ENCODE results near the gene SPATA31C2. TPM values are rescaled to one million over a fixed set of nuclear protein-coding genes. Genes with fewer than 3 reads are reported as not detected.

The SPATA31C2 gene
- total and polyA plus RNA-seq, 10 of the 15 experiments (the other 5 are each of a cell fraction or from before 2014, with no cell fraction given) = not detected

DNA sequence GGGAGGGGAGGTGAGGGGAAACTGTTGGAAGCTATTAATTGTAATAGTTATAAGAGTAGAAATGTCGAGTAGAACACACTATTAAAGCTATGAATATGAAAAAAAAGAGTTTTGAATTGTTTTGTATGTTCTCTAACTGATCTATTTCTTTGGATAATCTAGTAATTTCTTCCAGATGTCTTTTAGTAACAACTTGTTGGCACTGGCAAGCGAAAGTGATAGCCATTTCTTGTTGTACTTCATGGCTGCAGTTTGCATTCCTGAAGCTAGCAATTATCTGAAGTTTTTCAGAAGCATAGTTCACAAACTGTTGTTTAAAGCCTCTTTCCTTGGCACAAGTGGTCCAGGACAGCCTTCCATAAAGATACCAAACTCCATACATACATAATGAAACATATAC is 49.4 kb upstream of the SPATA31C2 start (continued):
- TF ChIP-seq PRDM15 (CRISPR knock-in tag; IDR thresholded peaks at IDR 0.05) (no peak), SUPT20H (IDR thresholded peaks at IDR 0.05; ENCODE audit: borderline replicate concordance, control insufficient read depth, low read depth, low read length) (no peak)
- TF ChIP-seq, protein P1, sequence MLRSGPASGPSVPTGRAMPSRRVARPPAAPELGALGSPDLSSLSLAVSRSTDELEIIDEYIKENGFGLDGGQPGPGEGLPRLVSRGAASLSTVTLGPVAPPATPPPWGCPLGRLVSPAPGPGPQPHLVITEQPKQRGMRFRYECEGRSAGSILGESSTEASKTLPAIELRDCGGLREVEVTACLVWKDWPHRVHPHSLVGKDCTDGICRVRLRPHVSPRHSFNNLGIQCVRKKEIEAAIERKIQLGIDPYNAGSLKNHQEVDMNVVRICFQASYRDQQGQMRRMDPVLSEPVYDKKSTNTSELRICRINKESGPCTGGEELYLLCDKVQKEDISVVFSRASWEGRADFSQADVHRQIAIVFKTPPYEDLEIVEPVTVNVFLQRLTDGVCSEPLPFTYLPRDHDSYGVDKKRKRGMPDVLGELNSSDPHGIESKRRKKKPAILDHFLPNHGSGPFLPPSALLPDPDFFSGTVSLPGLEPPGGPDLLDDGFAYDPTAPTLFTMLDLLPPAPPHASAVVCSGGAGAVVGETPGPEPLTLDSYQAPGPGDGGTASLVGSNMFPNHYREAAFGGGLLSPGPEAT (IDR thresholded peaks at IDR 0.05; ENCODE audit: low read depth) = no peak

DNA sequence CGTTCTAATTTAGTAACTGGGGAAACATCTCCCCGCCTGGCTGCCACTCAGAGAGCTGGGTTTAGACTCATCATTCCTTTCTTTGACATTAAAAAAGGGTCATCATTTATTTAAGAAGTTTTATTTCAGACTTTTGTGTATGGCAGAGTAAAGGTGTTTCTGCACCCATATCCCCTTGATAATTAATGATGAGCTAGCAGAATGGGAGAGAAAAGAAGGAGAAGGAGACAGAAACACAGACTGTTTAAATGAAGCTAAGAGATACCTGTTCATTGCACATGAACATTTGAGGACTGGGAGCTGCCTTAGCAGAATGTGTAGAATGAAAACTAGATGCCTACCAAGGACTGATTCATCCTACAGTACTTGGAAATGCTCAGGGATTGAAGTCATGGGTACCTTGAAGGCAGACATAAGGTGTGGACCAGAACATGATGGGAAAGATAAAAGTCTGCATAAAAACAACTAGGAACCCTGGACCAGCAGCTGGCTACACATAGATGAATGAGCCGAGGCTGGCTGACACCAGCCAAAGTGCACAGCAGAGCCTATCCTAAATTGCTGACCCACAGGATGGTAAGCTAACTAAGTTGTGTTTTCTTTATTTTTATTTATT is 48.3 kb upstream of the SPATA31C2 start:
- H3K4me3 ChIP-seq = no peak overlapping the region
- in situ Hi-C loops (cut with MboI) (no loop called here), intact Hi-C loops (cut with micrococcal nuclease; ENCODE audit: unreplicated experiment) (no loop called here)
- SMC1A ChIA-PET (ENCODE audit: uncharacterized antibody, unreplicated experiment) = interaction anchor here (0.6 kb wide), 1 partner anchor 15 kb away, joined by 3 read pairs; no protein-coding TSS in a partner anchor
- ATAC-seq = no peak
- CTCF ChIA-PET = interaction anchor here (1.2 kb wide), 1 partner anchor 14 kb away, joined by 3 read pairs; no protein-coding TSS in a partner anchor
- H3K27me3 ChIP-seq (replicated peaks in 1 of 2; ENCODE audit: control insufficient read depth in 2 of 2, insufficient read depth in 2 of 2, low read length in 1 of 2) = no peaks in the 10 kb centered on the region
- RAD21 ChIA-PET (ENCODE audit: unreplicated experiment) = no interaction called here
- no peaks in the 10 kb centered on the region for H3K4me1 ChIP-seq (ENCODE audit: control insufficient read depth, insufficient read depth, low read length)
- H3K79me2 ChIP-seq (ENCODE audit: control insufficient read depth, insufficient read depth, low read length) = no peaks in the 10 kb centered on the region
- BruUV-seq (replicated peaks) = no TSS peak
- no peak for FAIRE-seq
- 23% methylated on average over 3 of the region's 3 CpGs for WGBS (ENCODE audit: insufficient coverage, insufficient replicate concordance, low lambda C conversion rate, missing lambda C conversion rate)
- no peak overlapping the region for H2AFZ ChIP-seq (ENCODE audit: control insufficient read depth, low read depth, low read length)
- DNase-seq (ENCODE audit: low read depth, low spot score) = no peak
- no peak overlapping the region for H3K4me2 ChIP-seq (ENCODE audit: control insufficient read depth, insufficient read depth)
- no peaks in the 10 kb centered on the region for H3K36me3 ChIP-seq (ENCODE audit: control insufficient read depth in 2 of 2, insufficient read depth in 2 of 2, low read length in 1 of 2)
- H3K27ac ChIP-seq (ENCODE audit: control insufficient read depth, insufficient read depth) = no peak overlapping the region
- POLR2A ChIA-PET = no interaction called here
- no peaks in the 10 kb centered on the region for H4K20me1 ChIP-seq (ENCODE audit: control insufficient read depth, insufficient read depth)
- H3K9me3 ChIP-seq (replicated peaks; ENCODE audit: control insufficient read depth, insufficient read depth, low read length) = no peaks in the 10 kb centered on the region
- no peak overlapping the region for H3K9ac ChIP-seq (ENCODE audit: control insufficient read depth, insufficient read depth, low read length)
- TF ChIP-seq IRF5 (IDR thresholded peaks at IDR 0.05; ENCODE audit: borderline replicate concordance) (no peak), RBBP5 (conservative IDR thresholded peaks at IDR 0.05) (no peak), CTCF (IDR thresholded peaks at IDR 0.05 in 2 of 3, conservative IDR thresholded peaks at IDR 0.05 in 1 of 3; ENCODE audit: control insufficient read depth in 2 of 3, extremely low read depth in 1 of 3, insufficient read depth in 1 of 3, low read depth in 3 of 3, low read length in 3 of 3) (no peak), CBX5 (IDR thresholded peaks at IDR 0.05; ENCODE audit: low read depth) (no peak), CHD2 (IDR thresholded peaks at IDR 0.05; ENCODE audit: borderline replicate concordance, low read depth, low read length) (no peak), PAX5 (IDR thresholded peaks at IDR 0.05; ENCODE audit: borderline replicate concordance, low read depth, low read length) (no peak), STAT3 (IDR thresholded peaks at IDR 0.05; ENCODE audit: low read depth, low read length) (no peak), RFX5 (IDR thresholded peaks at IDR 0.05; ENCODE audit: low read depth, low read length) (no peak), KAT2A (conservative IDR thresholded peaks at IDR 0.05; ENCODE audit: control insufficient read depth, low read depth, low read length) (no peak), JUND (IDR thresholded peaks at IDR 0.05; ENCODE audit: low read depth, low read length) (no peak), GATAD2B (conservative IDR thresholded peaks at IDR 0.05; ENCODE audit: low read depth) (no peak)

All from GM12878 (cell line).